ENCODE data around the gene DIS3L2. TPM values are rescaled to one million over a fixed set of nuclear protein-coding genes. Genes with fewer than 3 reads are reported as not detected.

The DIS3L2 gene
- total RNA-seq, 3 donors from 2014 or later = 28.5 to 43.0 (median 42.5) TPM

DNA sequence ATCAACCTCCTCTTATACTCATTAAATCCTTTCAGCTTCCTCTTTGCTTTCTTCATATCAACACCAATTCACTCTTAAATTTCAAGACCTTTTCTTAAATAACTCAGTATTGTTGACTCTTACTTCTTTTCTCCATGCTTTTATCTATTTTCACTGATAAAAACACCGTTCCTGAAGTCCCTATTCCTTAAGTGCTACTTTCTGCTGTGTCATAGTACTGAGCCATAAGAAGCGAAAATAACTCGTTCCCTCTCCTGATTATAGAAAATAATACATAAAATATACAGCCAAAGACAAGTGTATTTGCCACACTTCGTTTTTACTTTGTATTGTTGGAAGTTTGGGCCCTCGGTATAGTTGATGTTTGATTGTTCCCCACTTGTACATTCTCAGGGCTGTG lies 181.0 kb downstream of the DIS3L2 start:
- DNase-seq (no peak), ATAC-seq (no peak)
- intact Hi-C loops (cut with DNase I, micrococcal nuclease) = loop anchor here in 1 of 2 donors (5.0 kb wide), 1 partner anchor 215 kb away; the partner anchor contains the start of gene NPPC
- TF ChIP-seq, protein P1, sequence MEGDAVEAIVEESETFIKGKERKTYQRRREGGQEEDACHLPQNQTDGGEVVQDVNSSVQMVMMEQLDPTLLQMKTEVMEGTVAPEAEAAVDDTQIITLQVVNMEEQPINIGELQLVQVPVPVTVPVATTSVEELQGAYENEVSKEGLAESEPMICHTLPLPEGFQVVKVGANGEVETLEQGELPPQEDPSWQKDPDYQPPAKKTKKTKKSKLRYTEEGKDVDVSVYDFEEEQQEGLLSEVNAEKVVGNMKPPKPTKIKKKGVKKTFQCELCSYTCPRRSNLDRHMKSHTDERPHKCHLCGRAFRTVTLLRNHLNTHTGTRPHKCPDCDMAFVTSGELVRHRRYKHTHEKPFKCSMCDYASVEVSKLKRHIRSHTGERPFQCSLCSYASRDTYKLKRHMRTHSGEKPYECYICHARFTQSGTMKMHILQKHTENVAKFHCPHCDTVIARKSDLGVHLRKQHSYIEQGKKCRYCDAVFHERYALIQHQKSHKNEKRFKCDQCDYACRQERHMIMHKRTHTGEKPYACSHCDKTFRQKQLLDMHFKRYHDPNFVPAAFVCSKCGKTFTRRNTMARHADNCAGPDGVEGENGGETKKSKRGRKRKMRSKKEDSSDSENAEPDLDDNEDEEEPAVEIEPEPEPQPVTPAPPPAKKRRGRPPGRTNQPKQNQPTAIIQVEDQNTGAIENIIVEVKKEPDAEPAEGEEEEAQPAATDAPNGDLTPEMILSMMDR (IDR thresholded peaks at IDR 0.05) = no peak
- H3K36me3 ChIP-seq (ENCODE audit: low read depth) = no peaks in the 10 kb centered on the region
- no peak overlapping the region for H3K4me3 ChIP-seq
- H3K4me1 ChIP-seq (ENCODE audit: low read depth) = no peaks in the 10 kb centered on the region
- H3K9me3 ChIP-seq = no peaks in the 10 kb centered on the region

DNA sequence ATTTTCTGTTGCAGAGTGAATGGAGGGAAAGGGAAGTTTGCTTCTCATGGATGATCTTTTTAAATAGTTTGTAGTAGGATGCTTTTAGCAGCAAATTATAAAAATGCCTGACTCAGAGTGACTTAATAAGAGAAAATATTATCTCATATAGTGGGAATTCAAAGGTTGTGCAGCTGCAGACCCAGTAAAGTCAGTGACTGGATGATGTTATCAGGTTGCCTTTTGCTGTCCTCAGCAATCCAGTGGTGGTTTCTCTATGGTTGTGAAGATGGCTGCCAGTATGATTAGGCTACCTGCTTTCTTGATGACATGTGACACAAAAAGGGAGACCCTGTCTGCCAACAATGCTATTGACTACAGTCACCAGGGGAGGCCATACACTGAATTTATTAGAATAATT lies 184.8 kb downstream of the DIS3L2 start:
- ATAC-seq = no peak
- TF ChIP-seq, protein P1 (IDR thresholded peaks at IDR 0.05) = no peak
- Histone ChIP-seq H3K4me1 (ENCODE audit: low read depth) (no peaks in the 10 kb centered on the region), H3K4me3 (no peak overlapping the region), H3K9me3 (no peaks in the 10 kb centered on the region), H3K36me3 (ENCODE audit: low read depth) (no peaks in the 10 kb centered on the region)
- no peak for DNase-seq
- intact Hi-C loops (cut with DNase I, micrococcal nuclease) = no loop called here

- Histone ChIP-seq H3K9me3 (no peaks in the 10 kb centered on the region), H3K4me3 (no peak overlapping the region), H3K4me1 (ENCODE audit: low read depth) (no peaks in the 10 kb centered on the region), H3K36me3 (ENCODE audit: low read depth) (no peaks in the 10 kb centered on the region)
- DNase-seq = no peak
- intact Hi-C loops (cut with DNase I, micrococcal nuclease) = no loop called here
- TF ChIP-seq, protein P1 (IDR thresholded peaks at IDR 0.05) = no peak
- ATAC-seq = no peak
Measured at GRCh38 chr2:232147440-232148077, 186.0 kb downstream of the DIS3L2 start.

DNA sequence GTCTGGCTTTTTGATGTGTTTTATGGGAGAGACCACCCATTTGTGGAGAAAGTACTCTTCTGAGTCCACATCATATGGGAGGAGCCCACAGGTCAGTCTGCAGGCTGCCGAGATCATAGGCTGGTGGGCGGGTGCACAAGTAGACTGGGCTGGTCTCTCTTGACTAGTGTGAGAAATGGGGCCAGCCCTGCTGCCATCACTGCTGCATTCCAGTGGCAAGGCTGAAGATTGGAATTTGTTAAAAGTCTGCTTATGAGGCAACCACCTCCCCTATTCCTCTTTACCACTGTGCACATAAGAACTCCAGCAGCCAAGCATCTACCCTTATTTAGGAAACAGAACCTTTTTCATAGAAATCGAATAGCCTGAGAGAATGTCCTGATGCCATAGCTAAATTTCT lies 200.7 kb downstream of the DIS3L2 start:
- intact Hi-C loops (cut with DNase I, micrococcal nuclease) = no loop called here
- TF ChIP-seq, protein P1 (IDR thresholded peaks at IDR 0.05) = no peak

GRCh38 chr2:232170396-232170795 lies 208.9 kb downstream of the DIS3L2 start:
- TF ChIP-seq, protein P1 (IDR thresholded peaks at IDR 0.05) = no peak
- H3K9me3 ChIP-seq = no peaks in the 10 kb centered on the region
- no peak for DNase-seq

More for the DNA sequence above, 200.7 kb downstream of the DIS3L2 start:
- Histone ChIP-seq H3K9me3 (no peaks in the 10 kb centered on the region), H3K36me3 (ENCODE audit: low read depth) (no peaks in the 10 kb centered on the region), H3K4me3 (no peak overlapping the region), H3K4me1 (ENCODE audit: low read depth) (no peaks in the 10 kb centered on the region)
- ATAC-seq (no peak), DNase-seq (no peak)

More at GRCh38 chr2:232170396-232170795, 208.9 kb downstream of the DIS3L2 start:
- intact Hi-C loops (cut with DNase I, micrococcal nuclease) = no loop called here
- no peak for ATAC-seq
- Histone ChIP-seq H3K4me3 (no peak overlapping the region), H3K36me3 (ENCODE audit: low read depth) (no peaks in the 10 kb centered on the region), H3K4me1 (ENCODE audit: low read depth) (no peaks in the 10 kb centered on the region)

Data from mucosa of descending colon (tissue), 3 donors.